H1 (cell line): ENCODE measurements around the gene AWAT2. TPM values are rescaled to one million over a fixed set of nuclear protein-coding genes. Genes with fewer than 3 reads are reported as not detected.

Source experiments
- CTCF ChIA-PET: fragments of 300-600 bp; sonication (Branson Sonifier 250); formaldehyde crosslinking; loops from one replicate; lab custom pipeline; 2021; ENCODE audit not compliant: partially characterized antibody; lab: Charles Lee
- POLR2A ChIA-PET: fragments of 300-600 bp; sonication (Branson Sonifier 250); formaldehyde crosslinking; loops from one replicate; lab custom pipeline; 2021; ENCODE audit warnings: inconsistent platforms; ENCODE audit not compliant: partially characterized antibody; lab: Charles Lee
- DNase-seq, 2 experiments: peaks; one replicate each; pipeline versions ENCODE4 v3.0.0 to v3.0.0-alpha.2; 2010 to 2022; ENCODE audit warnings: low spot score in 2 of 2, low read depth in 1 of 2, mixed read lengths in 1 of 2
- FAIRE-seq: peaks from 2 replicates; lab custom pipeline; 2011; peaks lifted over from hg19 to GRCh38; lab: Jason Lieb, UNC
- H2AFZ ChIP-seq: 2 replicates; pipeline ENCODE4 v1.8.1; 2012; ENCODE audit warnings: low read length, inconsistent platforms
- H2AK5ac ChIP-seq: 2 replicates; pipeline ENCODE4 v1.6.1; 2013; ENCODE audit warnings: low read depth, low read length
- H2BK120ac ChIP-seq: replicated peaks from 2 replicates; pipeline ENCODE3; 2013; ENCODE audit warnings: low read depth, low read length, inconsistent platforms
- H2BK12ac ChIP-seq: 2 replicates; pipeline ENCODE4 v1.6.1; 2013; ENCODE audit warnings: low read depth, low read length
- H2BK15ac ChIP-seq: 2 replicates; pipeline ENCODE4 v1.6.1; 2013; ENCODE audit warnings: low read length
- H2BK20ac ChIP-seq: 2 replicates; pipeline ENCODE4 v1.6.1; 2013; ENCODE audit warnings: low read length
- H2BK5ac ChIP-seq: 2 replicates; pipeline ENCODE4 v1.6.1; 2013; ENCODE audit warnings: low read depth, low read length
- H3K14ac ChIP-seq: 2 replicates; pipeline ENCODE4 v1.6.1; 2013; ENCODE audit warnings: inconsistent platforms; ENCODE audit not compliant: insufficient read length
- H3K18ac ChIP-seq: 2 replicates; pipeline ENCODE4 v1.6.1; 2013; ENCODE audit warnings: low read length; ENCODE audit errors: extremely low read depth
- H3K23ac ChIP-seq: 2 replicates; pipeline ENCODE4 v1.6.1; 2013; ENCODE audit warnings: inconsistent platforms; ENCODE audit not compliant: insufficient read length
- H3K23me2 ChIP-seq: 2 replicates; pipeline ENCODE4 v1.6.1; 2013; ENCODE audit warnings: low read depth, low read length
- H3K27ac ChIP-seq: 2 replicates; pipeline ENCODE4 v1.6.1; 2011; ENCODE audit warnings: low read depth, low read length, inconsistent platforms
- H3K27me3 ChIP-seq, 4 experiments: replicated peaks in 1 of 4; 1 replicate in 1 of 4; 2 replicates in 3 of 4; pipeline versions ENCODE4 v1.6.1 to v1.8.1; 2011 to 2013; ENCODE audit warnings: low read length in 3 of 4, mild to moderate bottlenecking in 3 of 4, inconsistent platforms in 2 of 4, mixed read lengths in 2 of 4, moderate library complexity in 1 of 4; ENCODE audit not compliant: control insufficient read depth in 3 of 4, insufficient read depth in 3 of 4; ENCODE audit errors: extremely low read depth in 1 of 4
- H3K36me3 ChIP-seq, 4 experiments: 2 replicates each; pipeline versions ENCODE4 v1.6.1 to v1.8.1; 2011 to 2013; ENCODE audit warnings: mild to moderate bottlenecking in 4 of 4, low read length in 3 of 4, moderate library complexity in 2 of 4, control low read depth in 1 of 4, inconsistent platforms in 1 of 4; ENCODE audit not compliant: insufficient read depth in 4 of 4, control insufficient read depth in 2 of 4
- H3K4ac ChIP-seq: replicated peaks from 2 replicates; pipeline ENCODE3; 2013; ENCODE audit warnings: low read length, low read depth, mixed read lengths, inconsistent platforms; ENCODE audit not compliant: insufficient read length
- H3K4me1 ChIP-seq, 4 experiments: replicated peaks in 1 of 4; 1 replicate in 1 of 4; 2 replicates in 3 of 4; pipeline versions ENCODE4 v1.6.1 to v1.8.1; 2011 to 2013; ENCODE audit warnings: low read length in 3 of 4, inconsistent platforms in 2 of 4, mixed read lengths in 1 of 4; ENCODE audit not compliant: insufficient read depth in 4 of 4, control insufficient read depth in 3 of 4
- H3K4me2 ChIP-seq, 2 experiments: 2 replicates each; pipeline versions ENCODE4 v1.6.1 to v1.8.1; 2011 to 2013; ENCODE audit warnings: low read depth in 2 of 2, low read length in 2 of 2, control low read depth in 1 of 2, inconsistent platforms in 1 of 2, mild to moderate bottlenecking in 1 of 2; ENCODE audit not compliant: insufficient read depth in 1 of 2
- H3K4me3 ChIP-seq, 4 experiments: fragments of 200-600, 300-600 bp in 1 of 4; sonication (generic), shearing (Covaris generic), sonication (Bioruptor Twin) in 1 of 4; 2 replicates each; pipeline versions ENCODE4 v1.5.1 to v1.8.1; 2011 to 2016; ENCODE audit warnings: low read length in 4 of 4, low read depth in 3 of 4, control low read depth in 2 of 4, inconsistent platforms in 2 of 4, mild to moderate bottlenecking in 2 of 4, mixed read lengths in 1 of 4, moderate library complexity in 1 of 4; ENCODE audit not compliant: insufficient read depth in 2 of 4; ENCODE audit errors: extremely low read depth in 1 of 4
- H3K56ac ChIP-seq: replicated peaks from 2 replicates; pipeline ENCODE3; 2013; ENCODE audit warnings: low read depth, mild to moderate bottlenecking, mixed read lengths, low read length, inconsistent platforms; ENCODE audit not compliant: insufficient read length
- H3K79me1 ChIP-seq: 2 replicates; pipeline ENCODE4 v1.6.1; 2013; ENCODE audit warnings: low read depth, low read length, control low read depth
- H3K79me2 ChIP-seq, 2 experiments: 2 replicates each; pipeline versions ENCODE4 v1.6.1 to v1.8.1; 2012 to 2013; ENCODE audit warnings: low read length in 2 of 2, mild to moderate bottlenecking in 2 of 2, inconsistent platforms in 1 of 2; ENCODE audit not compliant: insufficient read depth in 2 of 2, control insufficient read depth in 1 of 2
- H3K9ac ChIP-seq, 4 experiments: replicated peaks in 1 of 4; 1 replicate in 1 of 4; 2 replicates in 3 of 4; pipeline versions ENCODE4 v1.6.1 to v1.8.1; 2011 to 2013; ENCODE audit warnings: low read depth in 3 of 4, low read length in 3 of 4, control low read depth in 2 of 4, mild to moderate bottlenecking in 2 of 4, moderate library complexity in 2 of 4, inconsistent platforms in 1 of 4; ENCODE audit errors: extremely low read depth in 1 of 4
- H3K9me3 ChIP-seq, 2 experiments: 2 replicates each; pipeline versions ENCODE4 v1.6.1 to v1.8.1; 2012 to 2013; ENCODE audit warnings: mild to moderate bottlenecking in 2 of 2, moderate library complexity in 2 of 2, control low read depth in 1 of 2, inconsistent platforms in 1 of 2, low read depth in 1 of 2, low read length in 1 of 2, mixed read lengths in 1 of 2; ENCODE audit not compliant: insufficient read depth in 2 of 2
- H4K20me1 ChIP-seq, 2 experiments: replicated peaks in 1 of 2; 2 replicates each; pipeline versions ENCODE3 to v1.8.1; 2011 to 2013; ENCODE audit warnings: inconsistent platforms in 2 of 2, low read length in 2 of 2, mild to moderate bottlenecking in 1 of 2; ENCODE audit not compliant: insufficient read depth in 2 of 2, control insufficient read depth in 1 of 2
- H4K5ac ChIP-seq: 2 replicates; pipeline ENCODE4 v1.6.1; 2013; ENCODE audit warnings: low read length, low read depth, mixed read lengths, inconsistent platforms; ENCODE audit not compliant: insufficient read length
- H4K8ac ChIP-seq: 2 replicates; pipeline ENCODE4 v1.8.0; 2013; ENCODE audit warnings: mild to moderate bottlenecking, moderate library complexity, low read length, inconsistent platforms; ENCODE audit not compliant: insufficient read depth; ENCODE audit errors: extremely low read depth
- H4K91ac ChIP-seq: replicated peaks from 2 replicates; pipeline ENCODE3; 2013; ENCODE audit warnings: low read length, mixed read lengths, inconsistent platforms; ENCODE audit not compliant: insufficient read length
- CHD2 ChIP-seq: IDR thresholded peaks from 2 replicates; pipeline ENCODE4 v1.6.1; 2012; ENCODE audit warnings: low read length, improper control_type of control experiment
- WGBS, 2 experiments: shearing (Covaris generic) in 1 of 2; methylation state at CpG; one replicate each; pipeline versions ENCODE4 v1.1.6 to v1.1.7; 2013 to 2015; ENCODE audit warnings: low lambda C conversion rate in 2 of 2, mixed read lengths in 2 of 2, inconsistent platforms in 1 of 2, low coverage in 1 of 2, missing lambda C conversion rate in 1 of 2; ENCODE audit not compliant: insufficient replicate concordance in 2 of 2, insufficient coverage in 1 of 2, insufficient read length in 1 of 2; ENCODE audit errors: extremely low coverage in 1 of 2, missing lambda C conversion rate in 1 of 2; 5-methylcytosine and 5-hydroxymethylcytosine counted together
- polyA plus RNA-seq, 7 experiments: library from polyadenylated mRNA; depleted of rRNA in 3 of 7; stranded (reverse) in 5 of 7; unstranded in 2 of 7; fragments of >200 nt in 5 of 7; fragments of 200-250 nt in 2 of 7; gene quantifications; 1 replicate in 5 of 7; 2 replicates in 1 of 7; 4 replicates in 1 of 7; pipeline versions ENCODE4 v1.2.1 to v1.2.3, GENCODE V29; 2011 to 2013; ENCODE audit warnings: missing spikeins in 2 of 7, mixed read lengths in 2 of 7
- total RNA-seq: library from RNA; stranded (reverse); fragmentation: NEBNext Ultra II Directional; extraction: Animal tissue kit (Norgen Biotek cat#: 25700); gene quantifications from 2 replicates; pipeline ENCODE4 v1.2.1, GENCODE V29; 2021

Gene AWAT2
- total and polyA plus RNA-seq, 2 of the 8 experiments (the other 6 are each of a cell fraction or from before 2014, with no cell fraction given) = not detected

DNA sequence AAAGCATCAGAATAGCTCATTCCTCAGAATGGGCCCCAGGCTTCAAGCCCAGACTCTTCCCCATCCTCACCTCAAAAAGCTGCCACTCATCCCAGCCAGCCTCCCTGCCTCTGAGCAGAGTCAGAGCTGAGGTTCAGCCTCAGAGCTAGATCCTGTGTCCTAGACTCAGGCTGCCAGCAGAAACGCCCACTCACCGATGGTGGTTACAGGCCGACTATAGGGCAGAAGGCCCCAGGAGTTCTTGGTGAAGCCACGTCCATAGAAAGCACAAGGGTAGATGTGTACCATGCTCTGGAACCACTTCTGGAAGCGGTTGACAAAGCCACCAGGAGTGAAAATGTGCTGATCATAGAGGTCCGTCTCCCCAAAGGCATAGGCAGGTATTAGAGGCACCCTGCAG is 7.7 kb downstream of the AWAT2 start:
- no peak overlapping the region for H3K23ac ChIP-seq
- CTCF ChIA-PET = interaction anchor here (1.0 to 9.6 kb wide), 7 partner anchors 9 to 549 kb away, joined by 3 to 62 read pairs (median 3); no protein-coding TSS in a partner anchor
- no peak for TF ChIP-seq CHD2

More for the DNA sequence above, 7.7 kb downstream of the AWAT2 start:
- no peak overlapping the region for H4K5ac ChIP-seq
- WGBS, 2 experiments = 91% methylated on average over 3 of the region's 6 CpGs; no CpG with 5 or more reads in 1 of the 2 experiments
- POLR2A ChIA-PET = no interaction called here
- H3K4ac ChIP-seq = no peak overlapping the region
- no peak overlapping the region for H3K4me3 ChIP-seq
- no peak overlapping the region for H4K91ac ChIP-seq
- H3K79me1 ChIP-seq = no peaks in the 10 kb centered on the region
- H3K18ac ChIP-seq = no peak overlapping the region
- H3K36me3 ChIP-seq = no peaks in the 10 kb centered on the region
- no peak overlapping the region for H2BK15ac ChIP-seq
- H2BK12ac ChIP-seq = no peak overlapping the region
- H3K27me3 ChIP-seq = no peaks in the 10 kb centered on the region
- no peak overlapping the region for H2BK5ac ChIP-seq
- H3K79me2 ChIP-seq = no peaks in the 10 kb centered on the region
- FAIRE-seq = no peak
- H4K8ac ChIP-seq = no peak overlapping the region
- H3K23me2 ChIP-seq = no peaks in the 10 kb centered on the region
- H3K9me3 ChIP-seq = no peaks in the 10 kb centered on the region
- no peak overlapping the region for H2BK120ac ChIP-seq
- H3K27ac ChIP-seq = no peak overlapping the region
- H2BK20ac ChIP-seq = no peak overlapping the region
- H2AFZ ChIP-seq = no peak overlapping the region
- H4K20me1 ChIP-seq = no peaks in the 10 kb centered on the region
- no peak for DNase-seq
- no peak overlapping the region for H3K56ac ChIP-seq
- H3K14ac ChIP-seq = no peak overlapping the region
- no peak overlapping the region for H2AK5ac ChIP-seq
- H3K4me1 ChIP-seq = no peaks in the 10 kb centered on the region
- no peak overlapping the region for H3K4me2 ChIP-seq
- no peak overlapping the region for H3K9ac ChIP-seq
